VCaP (cell line): ENCODE data around the gene ZBTB7C.

Experiments used
- H3K27ac ChIP-seq: fragments of 450-650 bp; 2 replicates; pipeline ENCODE4 v1.5.1; 2017
- CTCF ChIP-seq: fragments of 450-650 bp; conservative IDR thresholded peaks from 2 replicates; pipeline ENCODE4 v1.5.1; 2017; ENCODE audit warnings: mild to moderate bottlenecking, moderate library complexity

ZBTB7C gene

GRCh38 chr18:48385596-48385995, 23.6 kb downstream of the ZBTB7C start:
- H3K27ac ChIP-seq: no peak overlapping the region
- TF ChIP-seq CTCF: no peak

- no peak for TF ChIP-seq CTCF
- no peak overlapping the region for H3K27ac ChIP-seq
Measured at GRCh38 chr18:48376934-48377333, 32.2 kb downstream of the ZBTB7C start.

GRCh38 chr18:48376406-48376805, 32.8 kb downstream of the ZBTB7C start:
- no peak for TF ChIP-seq CTCF
- no peak overlapping the region for H3K27ac ChIP-seq

- H3K27ac ChIP-seq: peak overlapping the region; percentile 23; the same call in 1 of the 2 replicates
- TF ChIP-seq CTCF: no peak
Measured at GRCh38 chr18:48375150-48375800, 33.9 kb downstream of the ZBTB7C start.

- no peak for TF ChIP-seq CTCF
- peak overlapping the region; percentile 23; the same call in 1 of the 2 replicates for H3K27ac ChIP-seq
Measured at GRCh38 chr18:48374423-48375149, 34.6 kb downstream of the ZBTB7C start.

- H3K27ac ChIP-seq: no peak overlapping the region
- no peak for TF ChIP-seq CTCF
Measured at GRCh38 chr18:48371854-48372602, 37.2 kb downstream of the ZBTB7C start.

GRCh38 chr18:48367557-48367956, 41.6 kb downstream of the ZBTB7C start:
- H3K27ac ChIP-seq: no peak overlapping the region
- no peak for TF ChIP-seq CTCF
